GM12873 (cell line): ENCODE measurements around the gene NAPA.

Experiments used
- TF ChIP-seq, protein P1 (sequence below): IDR thresholded peaks from 2 replicates; pipeline ENCODE4 v1.5.1; 2012; ENCODE audit warnings: low read depth, mild to moderate bottlenecking, moderate library complexity, low read length, control low read depth; ENCODE audit not compliant: insufficient read depth; ENCODE audit errors: missing control alignments

NAPA gene

GRCh38 chr19:47481460-47482052 is 33.3 kb downstream of the NAPA start:
- TF ChIP-seq, protein P1, sequence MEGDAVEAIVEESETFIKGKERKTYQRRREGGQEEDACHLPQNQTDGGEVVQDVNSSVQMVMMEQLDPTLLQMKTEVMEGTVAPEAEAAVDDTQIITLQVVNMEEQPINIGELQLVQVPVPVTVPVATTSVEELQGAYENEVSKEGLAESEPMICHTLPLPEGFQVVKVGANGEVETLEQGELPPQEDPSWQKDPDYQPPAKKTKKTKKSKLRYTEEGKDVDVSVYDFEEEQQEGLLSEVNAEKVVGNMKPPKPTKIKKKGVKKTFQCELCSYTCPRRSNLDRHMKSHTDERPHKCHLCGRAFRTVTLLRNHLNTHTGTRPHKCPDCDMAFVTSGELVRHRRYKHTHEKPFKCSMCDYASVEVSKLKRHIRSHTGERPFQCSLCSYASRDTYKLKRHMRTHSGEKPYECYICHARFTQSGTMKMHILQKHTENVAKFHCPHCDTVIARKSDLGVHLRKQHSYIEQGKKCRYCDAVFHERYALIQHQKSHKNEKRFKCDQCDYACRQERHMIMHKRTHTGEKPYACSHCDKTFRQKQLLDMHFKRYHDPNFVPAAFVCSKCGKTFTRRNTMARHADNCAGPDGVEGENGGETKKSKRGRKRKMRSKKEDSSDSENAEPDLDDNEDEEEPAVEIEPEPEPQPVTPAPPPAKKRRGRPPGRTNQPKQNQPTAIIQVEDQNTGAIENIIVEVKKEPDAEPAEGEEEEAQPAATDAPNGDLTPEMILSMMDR, result no peak

DNA sequence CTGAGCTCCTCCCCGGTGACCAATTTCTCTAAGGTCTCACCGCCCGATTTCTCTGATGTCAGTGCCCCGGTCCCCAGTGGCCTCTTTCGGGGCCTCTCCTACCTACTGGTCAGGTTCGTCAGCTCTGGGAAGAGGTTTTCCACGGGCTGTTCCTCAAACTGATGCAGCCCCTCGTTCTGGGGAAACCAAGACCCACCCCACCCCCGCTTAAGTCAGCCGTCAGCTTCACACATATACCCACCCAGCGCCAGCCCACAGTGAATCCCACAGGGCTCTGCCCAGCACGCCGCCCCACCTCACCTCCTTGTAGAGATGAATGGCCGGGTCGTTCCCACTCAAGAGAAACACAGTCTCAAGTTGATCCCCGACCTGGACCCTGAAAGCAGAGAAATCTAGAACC is 34.2 kb downstream of the NAPA start:
- TF ChIP-seq, protein P1, result no peak

DNA sequence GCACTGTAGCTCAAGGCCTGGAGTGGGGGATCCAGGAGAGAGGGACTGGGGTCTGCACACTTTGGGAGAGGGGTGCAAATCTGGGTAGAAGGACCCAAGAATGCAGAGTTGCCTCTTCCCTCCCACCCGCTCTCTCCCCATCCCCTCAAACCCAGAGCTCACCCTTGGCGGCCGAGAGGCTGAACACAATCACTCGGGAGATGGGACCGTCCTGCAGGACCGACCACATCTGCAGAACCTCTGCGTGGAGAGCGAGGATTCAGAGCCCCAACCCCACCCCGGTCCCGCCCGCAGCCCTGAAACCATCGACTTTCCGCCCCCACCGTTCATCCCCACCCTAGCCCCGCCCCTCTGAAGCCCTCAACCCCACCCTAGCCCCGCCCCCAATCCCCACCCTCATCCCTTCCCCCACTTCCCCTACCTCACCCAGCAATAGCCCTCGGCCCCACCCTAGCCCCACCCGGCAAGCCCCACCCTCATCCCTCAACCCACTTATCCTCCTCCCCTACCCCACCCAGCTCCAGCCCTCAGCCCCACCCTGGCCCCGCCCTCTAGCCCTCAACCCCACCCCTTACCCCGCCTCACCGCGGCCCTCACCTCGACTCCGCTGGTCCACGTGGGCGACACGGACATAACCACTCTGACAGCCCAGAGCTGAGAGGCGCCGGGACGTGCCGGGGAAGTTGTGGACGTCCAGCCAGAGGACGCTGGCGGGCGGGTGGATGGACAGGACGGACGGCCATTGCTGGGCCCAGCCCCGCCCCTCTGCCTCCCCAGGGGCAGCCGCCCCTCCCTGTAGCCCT is 35.0 kb downstream of the NAPA start:
- TF ChIP-seq, protein P1, result no peak

DNA sequence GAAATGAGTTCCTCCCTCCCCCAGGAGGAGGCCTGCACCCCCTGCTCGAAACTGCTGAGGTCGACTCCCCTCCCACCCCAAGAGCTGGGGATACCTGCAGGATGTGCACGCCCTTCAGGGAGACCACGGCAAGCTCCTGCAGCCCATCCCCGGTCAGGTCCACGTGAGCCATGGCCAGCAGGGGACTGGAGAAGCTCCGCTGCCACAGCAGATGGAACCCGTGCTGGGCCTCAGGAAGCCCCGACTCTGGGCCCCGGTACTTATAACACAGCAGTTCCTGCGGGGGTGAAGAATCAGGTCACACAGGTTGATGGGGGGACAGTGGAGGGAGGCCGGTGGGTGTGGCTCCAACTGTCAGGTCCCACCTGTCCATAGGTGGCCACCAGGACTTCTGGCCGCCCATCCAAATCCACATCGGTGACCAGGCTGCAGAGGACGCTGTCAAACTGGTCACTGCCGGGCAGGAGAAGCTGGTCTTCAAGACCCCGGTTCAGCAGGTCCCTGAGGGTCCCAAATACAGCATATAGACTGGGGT is 38.4 kb downstream of the NAPA start:
- TF ChIP-seq, protein P1, result no peak

DNA sequence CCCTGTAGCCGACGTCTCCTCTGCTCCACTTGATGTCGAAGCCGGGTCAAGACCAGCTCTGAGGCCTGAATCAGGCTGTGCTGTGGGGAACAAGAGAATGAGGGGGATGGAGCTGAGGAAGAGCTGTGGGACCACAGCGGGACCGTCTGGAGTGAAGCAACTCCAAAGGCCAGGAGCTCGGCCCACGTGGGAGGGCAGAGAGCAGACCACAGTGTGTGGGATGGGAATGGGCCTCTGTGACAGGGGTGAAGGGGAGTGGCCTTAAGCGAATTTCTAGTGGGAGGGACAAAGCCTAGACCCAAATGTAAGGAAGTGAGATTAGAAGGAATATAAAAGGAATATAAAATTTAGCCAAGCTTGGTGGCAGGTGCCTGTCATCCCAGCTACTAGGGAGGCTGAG is 39.4 kb downstream of the NAPA start:
- TF ChIP-seq, protein P1, result no peak

- TF ChIP-seq, protein P1, result no peak
Measured at GRCh38 chr19:47473336-47473735, 41.5 kb downstream of the NAPA start.

DNA sequence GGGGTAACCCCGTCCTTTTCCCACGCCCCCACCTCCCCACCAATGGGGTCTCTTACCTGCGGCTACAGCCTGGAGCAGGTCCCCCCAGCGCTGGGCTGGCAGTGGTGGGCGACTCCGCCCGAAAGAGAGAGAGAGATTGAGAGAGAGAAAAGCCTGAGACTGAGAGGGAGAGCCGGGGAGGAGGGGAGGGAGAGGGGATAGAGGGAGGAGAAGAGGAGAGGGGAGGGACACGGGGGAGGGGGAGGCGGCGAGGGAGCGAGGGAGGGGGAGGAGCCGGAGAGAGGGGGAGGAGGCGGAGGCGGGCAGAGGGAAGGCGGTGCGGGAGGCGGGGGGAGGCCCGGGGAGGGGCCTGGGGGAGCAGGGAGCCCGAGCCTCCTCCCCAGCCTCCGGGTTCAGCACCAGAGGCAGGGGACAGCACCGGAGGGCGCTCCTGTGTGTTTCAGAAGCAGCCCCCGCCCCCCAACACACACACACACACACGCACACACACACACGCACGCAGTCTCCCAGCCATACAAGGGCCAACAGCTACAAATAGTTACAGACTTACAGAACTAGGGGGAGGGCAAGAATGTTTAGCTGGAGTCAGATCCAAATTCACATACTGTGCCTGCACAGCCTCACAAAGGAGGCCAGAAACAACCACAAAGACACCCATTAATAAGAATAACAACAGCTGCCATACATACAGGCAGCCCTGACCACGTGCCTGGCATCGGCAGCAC is 43.0 kb downstream of the NAPA start, which contains the start of gene SLC8A2:
SLC8A2 (minus strand) TSS at position 161 of the 725 bp plus-strand sequence. CDS start 5,490 bp downstream, outside the sequence.
- TF ChIP-seq, protein P1, result no peak
